Esophagus muscularis mucosa (tissue), 3 donors: ENCODE results near the gene ITSN2.

Source experiments
- CTCF ChIP-seq, 3 experiments: fragments of 200-600 bp in 2 of 3; fragments of 450-650 bp in 1 of 3; sonication (generic) in 2 of 3; IDR thresholded peaks; one replicate each; pipeline ENCODE4 v1.5.1; 2017 to 2019; ENCODE audit warnings: antibody characterized with exemption in 3 of 3, mild to moderate bottlenecking in 2 of 3, moderate library complexity in 1 of 3
- POLR2AphosphoS5 ChIP-seq, 2 donors: sonication (generic); formaldehyde crosslinking; IDR thresholded peaks; one replicate each; pipeline ENCODE4 v1.6.1; 2017; ENCODE audit warnings: antibody characterized with exemption in 2 of 2

- TF ChIP-seq CTCF (IDR thresholded peaks at IDR 0.05) (no peak), POLR2AphosphoS5 (IDR thresholded peaks at IDR 0.05) (no peak)
Measured at GRCh38 chr2:24247164-24247563, 113.2 kb downstream of the ITSN2 start.
